ENCODE data around the gene TTLL6.

The TTLL6 gene

DNA sequence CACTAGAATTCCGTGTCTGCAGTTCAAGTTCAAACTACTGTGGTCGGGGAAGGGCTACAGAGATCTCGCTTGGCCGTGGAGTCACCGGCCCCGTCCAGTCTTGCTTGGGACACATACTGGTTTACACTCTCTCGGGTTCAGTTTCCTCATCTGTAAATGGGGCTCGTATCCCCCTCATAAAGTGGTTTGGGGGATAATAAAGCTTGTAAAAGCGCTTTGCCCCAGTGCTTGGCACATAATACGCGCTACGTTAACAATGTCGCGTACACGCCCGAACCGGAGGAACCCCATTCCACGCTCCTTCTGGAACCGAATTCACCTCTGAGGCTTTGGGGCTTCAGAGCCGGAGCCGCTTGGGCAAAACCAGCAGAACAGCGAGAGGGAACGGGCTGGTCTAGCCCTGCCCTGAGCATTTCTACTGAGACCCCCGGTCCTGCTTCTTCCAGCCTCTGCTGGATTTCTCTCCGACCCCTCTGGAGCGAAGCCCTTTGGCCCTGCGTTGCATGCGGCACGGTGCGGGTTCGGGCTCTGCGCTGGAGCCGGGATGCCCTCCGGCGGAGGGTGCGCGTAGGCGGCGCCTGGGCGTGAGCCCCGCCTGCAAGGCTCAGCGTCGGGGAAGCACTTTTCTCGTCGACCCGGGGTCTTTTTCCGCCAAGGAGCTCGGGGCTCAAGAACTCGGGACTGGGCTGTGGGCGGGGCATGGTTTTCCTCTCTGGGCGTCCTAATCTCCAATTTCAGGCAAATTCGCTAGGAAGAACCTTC, 62.3 kb downstream of the TTLL6 start:
- Histone ChIP-seq H3K4me3 (ENCODE audit: low read depth, low read length) (no peak overlapping the region), H3K36me3 (replicated peaks) (no peaks in the 10 kb centered on the region), H3K27me3 (replicated peaks) (peaks cover 84% of the 10 kb centered on the region), H3K27ac (no peak overlapping the region)
- DNase-seq = no peak
- in situ Hi-C loops (cut with HindIII; ENCODE audit: low pct_ligation_motif_present, low sequenced_read_pairs) = no loop called here
- TF ChIP-seq, protein P1, sequence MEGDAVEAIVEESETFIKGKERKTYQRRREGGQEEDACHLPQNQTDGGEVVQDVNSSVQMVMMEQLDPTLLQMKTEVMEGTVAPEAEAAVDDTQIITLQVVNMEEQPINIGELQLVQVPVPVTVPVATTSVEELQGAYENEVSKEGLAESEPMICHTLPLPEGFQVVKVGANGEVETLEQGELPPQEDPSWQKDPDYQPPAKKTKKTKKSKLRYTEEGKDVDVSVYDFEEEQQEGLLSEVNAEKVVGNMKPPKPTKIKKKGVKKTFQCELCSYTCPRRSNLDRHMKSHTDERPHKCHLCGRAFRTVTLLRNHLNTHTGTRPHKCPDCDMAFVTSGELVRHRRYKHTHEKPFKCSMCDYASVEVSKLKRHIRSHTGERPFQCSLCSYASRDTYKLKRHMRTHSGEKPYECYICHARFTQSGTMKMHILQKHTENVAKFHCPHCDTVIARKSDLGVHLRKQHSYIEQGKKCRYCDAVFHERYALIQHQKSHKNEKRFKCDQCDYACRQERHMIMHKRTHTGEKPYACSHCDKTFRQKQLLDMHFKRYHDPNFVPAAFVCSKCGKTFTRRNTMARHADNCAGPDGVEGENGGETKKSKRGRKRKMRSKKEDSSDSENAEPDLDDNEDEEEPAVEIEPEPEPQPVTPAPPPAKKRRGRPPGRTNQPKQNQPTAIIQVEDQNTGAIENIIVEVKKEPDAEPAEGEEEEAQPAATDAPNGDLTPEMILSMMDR (IDR thresholded peaks at IDR 0.05; ENCODE audit: low read depth, low read length, missing control alignments) = no peak

DNA sequence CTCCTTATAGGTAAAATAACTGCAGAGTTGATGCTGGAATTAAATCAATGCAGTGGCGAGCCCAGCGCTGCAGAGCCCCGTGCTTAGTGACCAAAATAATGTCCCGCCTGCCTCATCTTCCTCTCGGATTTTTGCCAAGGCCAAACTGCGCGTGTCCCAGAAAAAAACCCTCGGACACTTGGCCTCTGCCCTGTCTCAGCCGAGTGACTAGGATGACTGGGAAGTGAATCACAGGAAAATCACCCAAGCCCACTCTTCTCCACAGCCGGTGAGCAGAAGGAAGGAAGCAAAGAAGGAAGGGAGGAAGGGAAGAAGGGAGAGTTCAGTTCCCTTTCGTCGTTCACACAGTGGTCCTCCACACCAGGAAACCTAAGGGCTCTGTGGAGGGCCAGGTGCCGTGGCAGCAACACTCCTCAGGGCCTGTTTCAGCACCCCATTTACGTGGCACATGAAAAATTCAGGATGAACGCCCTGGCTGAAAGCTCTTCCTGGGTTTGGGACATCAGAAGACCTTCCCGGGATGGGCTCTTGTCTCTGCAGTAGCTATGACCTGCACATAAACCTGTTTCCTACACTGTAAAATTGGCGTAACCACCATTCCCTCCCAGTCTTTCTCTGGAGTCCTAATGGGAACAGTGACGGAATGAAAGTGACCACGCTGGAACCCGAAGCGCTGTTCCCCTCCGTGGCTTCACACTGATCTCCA, 63.1 kb downstream of the TTLL6 start:
- TF ChIP-seq, protein P1 (IDR thresholded peaks at IDR 0.05; ENCODE audit: low read depth, low read length, missing control alignments) = no peak
- H3K27ac ChIP-seq = no peak overlapping the region

DNA sequence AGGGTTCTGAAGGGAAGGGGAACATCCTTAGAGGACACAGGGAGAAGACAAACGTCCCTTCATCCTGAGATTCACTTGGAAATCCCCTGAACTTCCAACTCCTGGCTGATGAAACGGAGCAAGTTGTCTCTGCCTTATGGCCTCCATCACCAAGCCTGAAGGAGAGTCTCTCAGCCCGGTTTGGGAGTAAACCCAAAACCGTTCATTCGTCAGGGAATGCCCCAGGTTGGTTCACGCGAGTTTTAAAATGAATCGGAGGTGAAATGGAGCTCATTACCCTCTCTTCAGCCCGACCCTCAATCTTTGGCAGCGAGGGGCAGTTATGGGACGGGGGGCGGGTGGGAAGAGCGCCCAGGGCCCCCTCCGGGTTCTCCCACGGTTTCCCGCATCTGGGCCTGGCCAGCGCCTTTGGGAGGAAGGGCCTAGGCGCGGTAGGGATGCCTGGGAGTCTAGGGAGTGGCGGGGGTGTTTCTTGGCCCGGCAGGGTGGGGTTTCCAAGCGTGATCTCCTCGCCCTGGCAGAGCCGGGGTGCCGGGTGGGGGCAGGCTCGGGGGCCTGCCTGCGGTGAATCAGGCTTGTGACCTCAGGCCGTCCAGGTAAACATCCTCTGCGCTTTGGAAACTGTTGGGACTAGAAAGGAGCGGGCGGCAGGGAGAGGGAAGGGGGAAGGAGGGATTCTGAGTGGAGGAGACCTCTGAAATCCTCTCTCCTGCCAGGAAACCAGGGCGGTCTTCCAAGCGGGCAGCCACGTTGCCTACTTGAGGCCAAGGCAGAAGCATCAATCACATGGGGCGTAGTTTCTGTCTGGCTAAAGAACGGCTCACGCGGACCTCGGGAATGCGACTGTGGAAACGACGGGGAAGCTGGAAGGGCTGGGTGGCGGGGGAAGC, 64.4 kb downstream of the TTLL6 start:
- Histone ChIP-seq H3K27ac (no peak overlapping the region), H3K4me3 (ENCODE audit: low read depth, low read length) (no peak overlapping the region), H3K36me3 (replicated peaks) (no peaks in the 10 kb centered on the region), H3K27me3 (replicated peaks) (peaks cover 94% of the 10 kb centered on the region)
- no peak for DNase-seq
- in situ Hi-C loops (cut with HindIII; ENCODE audit: low pct_ligation_motif_present, low sequenced_read_pairs) = no loop called here
- TF ChIP-seq, protein P1 (IDR thresholded peaks at IDR 0.05; ENCODE audit: low read depth, low read length, missing control alignments) = no peak

More for the DNA sequence above, 63.1 kb downstream of the TTLL6 start:
- Histone ChIP-seq H3K36me3 (replicated peaks) (no peaks in the 10 kb centered on the region), H3K4me3 (ENCODE audit: low read depth, low read length) (no peak overlapping the region), H3K27me3 (replicated peaks) (peaks cover 91% of the 10 kb centered on the region)
- DNase-seq = no peak
- in situ Hi-C loops (cut with HindIII; ENCODE audit: low pct_ligation_motif_present, low sequenced_read_pairs) = no loop called here

DNA sequence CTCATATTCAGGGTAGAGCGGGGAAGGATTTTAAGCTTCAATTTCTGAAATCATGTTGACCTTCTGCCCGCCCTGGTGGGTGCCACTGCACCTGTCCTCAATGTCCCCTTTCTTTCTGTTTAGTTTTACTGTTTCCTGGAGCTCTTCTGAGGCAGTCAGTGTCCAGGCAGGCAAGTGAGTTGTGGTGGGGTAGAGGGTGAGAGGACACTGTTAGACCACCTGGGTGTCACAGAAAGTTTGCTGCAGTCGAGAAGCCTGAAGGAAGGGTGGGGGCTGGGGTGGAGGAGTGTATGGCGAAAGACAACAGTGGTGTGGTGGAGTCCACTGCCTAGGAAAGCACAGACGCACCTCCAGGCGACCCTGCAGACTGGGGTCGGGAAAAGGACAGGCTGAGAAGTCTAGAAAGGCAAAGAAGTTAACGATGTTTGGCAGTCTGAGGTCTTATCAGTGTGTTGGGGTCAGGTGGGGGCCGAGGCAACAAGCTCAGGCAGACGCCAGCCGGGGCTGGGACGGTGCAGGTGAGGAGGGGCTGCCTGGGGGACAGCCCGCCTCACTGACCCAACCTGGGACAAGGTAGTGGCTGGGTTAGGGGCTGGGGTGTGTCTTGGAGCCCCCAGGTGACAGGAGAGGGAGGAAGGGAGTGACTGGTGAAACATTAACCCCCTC, 65.2 kb downstream of the TTLL6 start:
- Histone ChIP-seq H3K27ac (no peak overlapping the region), H3K4me3 (ENCODE audit: low read depth, low read length) (no peak overlapping the region), H3K27me3 (replicated peaks) (peaks cover 95% of the 10 kb centered on the region), H3K36me3 (replicated peaks) (no peaks in the 10 kb centered on the region)
- TF ChIP-seq, protein P1 (IDR thresholded peaks at IDR 0.05; ENCODE audit: low read depth, low read length, missing control alignments) = no peak
- in situ Hi-C loops (cut with HindIII; ENCODE audit: low pct_ligation_motif_present, low sequenced_read_pairs) = no loop called here
- no peak for DNase-seq

DNA sequence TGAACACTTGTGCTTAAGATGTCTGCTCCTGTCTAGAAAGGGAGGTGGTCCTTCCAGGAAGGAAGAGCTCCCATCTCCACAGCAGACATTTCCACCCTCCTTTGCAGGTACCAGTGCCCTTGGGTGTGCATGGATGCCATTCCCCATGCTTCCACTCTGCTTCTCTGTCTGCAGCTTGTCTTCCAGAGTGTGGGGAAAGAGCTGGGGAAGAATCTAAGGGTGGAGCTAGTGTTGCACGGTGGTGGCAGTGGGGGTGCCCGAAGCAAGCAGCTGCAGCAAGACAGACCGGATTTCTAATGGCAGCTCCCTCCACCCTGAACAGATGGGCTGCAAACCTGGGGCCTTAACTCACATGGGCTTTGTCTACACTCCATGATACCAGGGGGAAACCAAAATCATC, 65.9 kb downstream of the TTLL6 start:
- H3K4me3 ChIP-seq (ENCODE audit: low read depth, low read length) = no peak overlapping the region
- TF ChIP-seq, protein P1 (IDR thresholded peaks at IDR 0.05; ENCODE audit: low read depth, low read length, missing control alignments) = no peak
- DNase-seq = no peak
- no peak overlapping the region for H3K27ac ChIP-seq
- in situ Hi-C loops (cut with HindIII; ENCODE audit: low pct_ligation_motif_present, low sequenced_read_pairs) = no loop called here
- H3K27me3 ChIP-seq (replicated peaks) = peaks cover 99% of the 10 kb centered on the region
- H3K36me3 ChIP-seq (replicated peaks) = no peaks in the 10 kb centered on the region

Data from brain microvascular endothelial cell (primary cell).